ENCODE results near the gene SLC9A4. TPM values are rescaled to one million over a fixed set of nuclear protein-coding genes. Genes with fewer than 3 reads are reported as not detected.

Gene SLC9A4
- total and polyA plus RNA-seq, 9 of the 15 experiments (the other 6 are each of a cell fraction or from before 2014, with no cell fraction given), result 0.04 to 0.15 (median 0.04) TPM; not detected in 5

- no peak overlapping the region for H3K4me3 ChIP-seq
- ChIA-PET CTCF (ENCODE audit: low intra/inter-chr PET ratio) (no interaction called here), POLR2A (no interaction called here)
- intact Hi-C loops (cut with micrococcal nuclease), result no loop called here
- H3K9me1 ChIP-seq (ENCODE audit: control insufficient read depth, insufficient read depth, low read length), result no peaks in the 10 kb centered on the region
- no peaks in the 10 kb centered on the region for H3K27me3 ChIP-seq (ENCODE audit: control insufficient read depth in 2 of 2, insufficient read depth in 2 of 2, low read length in 2 of 2)
- H3K9me3 ChIP-seq (replicated peaks; ENCODE audit: control insufficient read depth, insufficient read depth, low read depth, low read length), result no peaks in the 10 kb centered on the region
- H3K4me2 ChIP-seq (ENCODE audit: insufficient read depth, low read length), result no peak overlapping the region
- ATAC-seq (no peak), DNase-seq (ENCODE audit: extremely low read depth in 1 of 4, low spot score in 3 of 4) (no peak), FAIRE-seq (no peak)
- H4K20me1 ChIP-seq (replicated peaks; ENCODE audit: control insufficient read depth, insufficient read depth, low read length), result no peaks in the 10 kb centered on the region
- no peak overlapping the region for H3K27ac ChIP-seq (ENCODE audit: extremely low read depth, low read depth, low read length)
- peaks cover 21 to 40% of the 10 kb centered on the region in 2 experiments; a peak in 4 of 5 replicates for H3K4me1 ChIP-seq (replicated peaks in 1 of 2; ENCODE audit: control insufficient read depth in 2 of 2, insufficient read depth in 2 of 2, low read length in 2 of 2)
- in situ Hi-C loops (cut with MboI), result no loop called here
- H3K36me3 ChIP-seq (ENCODE audit: control insufficient read depth, insufficient read depth, low read length), result no peaks in the 10 kb centered on the region
- TF ChIP-seq CEBPG (CRISPR knock-in tag; IDR thresholded peaks at IDR 0.05), result no peak
- peak in 1 of 2 experiments; percentile 34; a peak in 1 of 4 replicates for TF ChIP-seq CEBPG (tag; conservative IDR thresholded peaks at IDR 0.05 in 1 of 2, IDR thresholded peaks at IDR 0.05 in 1 of 2)
- no peak for TF ChIP-seq SP2 (IDR thresholded peaks at IDR 0.05; ENCODE audit: extremely low read depth, low read depth, low read length, poor library complexity, severe bottlenecking)
- 29% methylated on average over 3 of the region's 3 CpGs for WGBS (ENCODE audit: insufficient coverage, low coverage, missing lambda C conversion rate)
- peak overlapping the region; percentile 23; the same call in 1 of the 2 replicates for H2AFZ ChIP-seq (ENCODE audit: low read depth, low read length)
- no peaks in the 10 kb centered on the region for H3K79me2 ChIP-seq (ENCODE audit: control insufficient read depth, insufficient read depth, low read length)
- no peak overlapping the region for H3K9ac ChIP-seq (ENCODE audit: insufficient read depth in 1 of 2, low read depth in 2 of 2, low read length in 2 of 2)
- BruUV-seq (replicated peaks), result no TSS peak
Measured at GRCh38 chr2:102424754-102425153, 48.3 kb upstream of the SLC9A4 start.

GRCh38 chr2:102425441-102426132, 47.4 kb upstream of the SLC9A4 start:
- TF ChIP-seq SREBF1 (IDR thresholded peaks at IDR 0.05; ENCODE audit: borderline replicate concordance, low read depth, low read length) (no peak), ZNF12 (CRISPR knock-in tag; IDR thresholded peaks at IDR 0.05) (no peak), KHSRP (IDR thresholded peaks at IDR 0.05) (no peak), TAF7 (tag; IDR thresholded peaks at IDR 0.05) (no peak), ZNF644 (tag; IDR thresholded peaks at IDR 0.05; ENCODE audit: low read depth) (no peak)
- H3K9ac ChIP-seq (ENCODE audit: insufficient read depth in 1 of 2, low read depth in 2 of 2, low read length in 2 of 2), result no peak overlapping the region
- no peak overlapping the region for H3K4me2 ChIP-seq (ENCODE audit: insufficient read depth, low read length)
- intact Hi-C loops (cut with micrococcal nuclease) (no loop called here), in situ Hi-C loops (cut with MboI) (no loop called here)
- no peaks in the 10 kb centered on the region for H3K36me3 ChIP-seq (ENCODE audit: control insufficient read depth, insufficient read depth, low read length)
- ATAC-seq (no peak), FAIRE-seq (no peak), DNase-seq (ENCODE audit: extremely low read depth in 1 of 4, low spot score in 3 of 4) (no peak)
- H3K79me2 ChIP-seq (ENCODE audit: control insufficient read depth, insufficient read depth, low read length), result no peaks in the 10 kb centered on the region
- H2AFZ ChIP-seq (ENCODE audit: low read depth, low read length), result no peak overlapping the region; the same call in 1 of the 2 replicates
- no peaks in the 10 kb centered on the region for H3K27me3 ChIP-seq (ENCODE audit: control insufficient read depth in 2 of 2, insufficient read depth in 2 of 2, low read length in 2 of 2)
- no peaks in the 10 kb centered on the region for H4K20me1 ChIP-seq (replicated peaks; ENCODE audit: control insufficient read depth, insufficient read depth, low read length)
- ChIA-PET CTCF (ENCODE audit: low intra/inter-chr PET ratio) (no interaction called here), POLR2A (no interaction called here)
- H3K27ac ChIP-seq (ENCODE audit: extremely low read depth, low read depth, low read length), result no peak overlapping the region
- H3K9me1 ChIP-seq (ENCODE audit: control insufficient read depth, insufficient read depth, low read length), result no peaks in the 10 kb centered on the region
- no peak overlapping the region for H3K4me3 ChIP-seq
- BruUV-seq (replicated peaks), result no TSS peak
- H3K9me3 ChIP-seq (replicated peaks; ENCODE audit: control insufficient read depth, insufficient read depth, low read depth, low read length), result no peaks in the 10 kb centered on the region
- peaks cover 15 to 32% of the 10 kb centered on the region in 2 experiments; a peak in 4 of 5 replicates for H3K4me1 ChIP-seq (replicated peaks in 1 of 2; ENCODE audit: control insufficient read depth in 2 of 2, insufficient read depth in 2 of 2, low read length in 2 of 2)
- WGBS (ENCODE audit: insufficient coverage, low coverage, missing lambda C conversion rate), result 61% methylated on average over 5 of the region's 5 CpGs

Measured in K562 (cell line).